CD8-positive, alpha-beta memory T cell (primary cell): ENCODE measurements around the gene BZW2. TPM values are rescaled to one million over a fixed set of nuclear protein-coding genes. Genes with fewer than 3 reads are reported as not detected.
A peak's percentile ranks its signal among the peaks of the same experiment; 100 is the strongest.

Experiments
- CTCF ChIA-PET: fragments of 350-600 bp; sonication (Branson Sonifier 250); formaldehyde crosslinking; loops from one replicate; lab custom pipeline; 2021; ENCODE audit warnings: antibody characterized with exemption; lab: Charles Lee
- POLR2A ChIA-PET: fragments of 350-600 bp; sonication (Branson Sonifier 250); formaldehyde crosslinking; loops from one replicate; lab custom pipeline; 2021; ENCODE audit warnings: antibody characterized with exemption; lab: Charles Lee
- DNase-seq, 5 donors: peaks; one replicate each; pipeline versions ENCODE4 v3.0.0 to v3.0.0-alpha.2; 2020 to 2022; ENCODE audit warnings: mixed read lengths in 1 of 5
- H3K27ac ChIP-seq: one replicate; pipeline ENCODE4 v1.7.0; 2013; ENCODE audit warnings: low read depth, mild to moderate bottlenecking, low read length, moderate library complexity
- H3K27me3 ChIP-seq: 2 replicates; pipeline ENCODE4 v1.7.0; 2013; ENCODE audit warnings: low read length, mild to moderate bottlenecking; ENCODE audit not compliant: insufficient read depth, poor library complexity, severe bottlenecking
- H3K36me3 ChIP-seq: 2 replicates; pipeline ENCODE4 v1.7.0; 2013; ENCODE audit warnings: mild to moderate bottlenecking, low read length, moderate library complexity; ENCODE audit not compliant: insufficient read depth
- H3K4me1 ChIP-seq: 2 replicates; pipeline ENCODE4 v1.7.0; 2013; ENCODE audit warnings: mild to moderate bottlenecking, low read length, moderate library complexity; ENCODE audit not compliant: insufficient read depth
- H3K4me3 ChIP-seq: 2 replicates; pipeline ENCODE4 v1.7.0; 2013; ENCODE audit warnings: mild to moderate bottlenecking, low read length
- H3K9me3 ChIP-seq: 2 replicates; pipeline ENCODE4 v1.7.0; 2013; ENCODE audit warnings: mild to moderate bottlenecking, low read length
- H3K27ac Mint-ChIP-seq, 8 donors: one replicate each; pipeline ENCODE4 v1.8.0; 2020 to 2021; ENCODE audit warnings: mixed read lengths in 8 of 8, mild to moderate bottlenecking in 6 of 8, inconsistent platforms in 3 of 8, moderate library complexity in 3 of 8
- H3K27me3 Mint-ChIP-seq, 2 donors: one replicate each; pipeline ENCODE4 v1.8.0; 2020 to 2021; ENCODE audit warnings: mixed read lengths in 2 of 2, mild to moderate bottlenecking in 1 of 2, moderate library complexity in 1 of 2
- H3K36me3 Mint-ChIP-seq, 3 donors: one replicate each; pipeline ENCODE4 v1.8.0; 2020 to 2021; ENCODE audit warnings: mixed read lengths in 3 of 3, inconsistent platforms in 1 of 3, mild to moderate bottlenecking in 1 of 3
- H3K4me1 Mint-ChIP-seq, 3 donors: one replicate each; pipeline ENCODE4 v1.8.0; 2020 to 2021; ENCODE audit warnings: mixed read lengths in 3 of 3, inconsistent platforms in 1 of 3, mild to moderate bottlenecking in 1 of 3
- H3K4me3 Mint-ChIP-seq, 7 donors: one replicate each; pipeline ENCODE4 v1.8.0; 2020 to 2021; ENCODE audit warnings: mixed read lengths in 7 of 7, mild to moderate bottlenecking in 6 of 7, moderate library complexity in 4 of 7, inconsistent platforms in 2 of 7
- H3K9me3 Mint-ChIP-seq, 5 donors: one replicate each; pipeline ENCODE4 v1.8.0; 2020 to 2022; ENCODE audit warnings: mixed read lengths in 5 of 5, mild to moderate bottlenecking in 3 of 5, moderate library complexity in 2 of 5, inconsistent platforms in 1 of 5
- polyA plus RNA-seq: library from polyadenylated mRNA; unstranded; fragments of 300-500 nt; fragmentation: Illumina TruSeq; gene quantifications from one replicate; pipeline ENCODE4 v1.2.3, GENCODE V29; 2021
- total RNA-seq, 2 experiments: library from RNA; stranded (reverse); gene quantifications; one replicate each; pipeline ENCODE4 v1.2.3, GENCODE V29; 2021

The BZW2 gene
- total and polyA plus RNA-seq, 3 experiments from 2014 or later: 52.9 to 136 (median 128) TPM

- POLR2A ChIA-PET: no interaction called here
- H3K4me1 Mint-ChIP-seq: no peaks in the 10 kb centered on the region
- no peaks in the 10 kb centered on the region for H3K4me1 ChIP-seq
- CTCF ChIA-PET: no interaction called here
- H3K9me3 ChIP-seq: no peaks in the 10 kb centered on the region
- H3K27ac Mint-ChIP-seq: peak overlapping the region in 1 of 8 donors; percentile 62
- no peak overlapping the region for H3K27ac ChIP-seq
- no peak overlapping the region for H3K4me3 ChIP-seq
- H3K4me3 Mint-ChIP-seq: no peak overlapping the region
- H3K9me3 Mint-ChIP-seq: no peaks in the 10 kb centered on the region
- H3K36me3 ChIP-seq: peaks cover 18% of the 10 kb centered on the region
- H3K27me3 ChIP-seq: no peaks in the 10 kb centered on the region
- peaks cover 3 to 70% (median 25%) of the 10 kb centered on the region in 3 donors for H3K36me3 Mint-ChIP-seq
- DNase-seq: no peak
- no peaks in the 10 kb centered on the region for H3K27me3 Mint-ChIP-seq
These were observed 34.3 kb upstream of the BZW2 start for GRCh38 chr7:16611711-16612110.

GRCh38 chr7:16615228-16615627 is 30.8 kb upstream of the BZW2 start:
- Histone ChIP-seq H3K36me3 (peaks cover 18% of the 10 kb centered on the region), H3K4me3 (no peak overlapping the region), H3K9me3 (no peaks in the 10 kb centered on the region), H3K4me1 (no peaks in the 10 kb centered on the region), H3K27ac (no peak overlapping the region), H3K27me3 (no peaks in the 10 kb centered on the region)
- ChIA-PET POLR2A (no interaction called here), CTCF (no interaction called here)
- DNase-seq: no peak
- H3K4me3 Mint-ChIP-seq: no peak overlapping the region
- H3K27me3 Mint-ChIP-seq: no peaks in the 10 kb centered on the region
- peaks cover 12 to 69% (median 28%) of the 10 kb centered on the region in 3 donors for H3K36me3 Mint-ChIP-seq
- H3K27ac Mint-ChIP-seq: no peak overlapping the region
- H3K9me3 Mint-ChIP-seq: no peaks in the 10 kb centered on the region
- peaks cover 0 to 8% (median 5%) of the 10 kb centered on the region in 3 donors for H3K4me1 Mint-ChIP-seq

- Mint-ChIP-seq H3K27me3 (no peaks in the 10 kb centered on the region), H3K4me3 (no peak overlapping the region), H3K27ac (no peak overlapping the region), H3K36me3 (peaks cover 9 to 65% (median 30%) of the 10 kb centered on the region in 3 donors), H3K9me3 (no peaks in the 10 kb centered on the region), H3K4me1 (peaks cover 0 to 8% (median 5%) of the 10 kb centered on the region in 3 donors)
- peaks cover 18% of the 10 kb centered on the region for H3K36me3 ChIP-seq
- no peak overlapping the region for H3K27ac ChIP-seq
- ChIA-PET CTCF (no interaction called here), POLR2A (no interaction called here)
- no peak for DNase-seq
- no peaks in the 10 kb centered on the region for H3K4me1 ChIP-seq
- H3K27me3 ChIP-seq: no peaks in the 10 kb centered on the region
- H3K4me3 ChIP-seq: no peak overlapping the region
- no peaks in the 10 kb centered on the region for H3K9me3 ChIP-seq
These were observed 29.9 kb upstream of the BZW2 start for GRCh38 chr7:16616122-16616521.

GRCh38 chr7:16616542-16616941 is 29.4 kb upstream of the BZW2 start:
- H3K4me3 Mint-ChIP-seq: no peak overlapping the region
- CTCF ChIA-PET: no interaction called here
- H3K4me1 ChIP-seq: no peaks in the 10 kb centered on the region

GRCh38 chr7:16619979-16620408 is 26.0 kb upstream of the BZW2 start:
- H3K27me3 ChIP-seq: no peaks in the 10 kb centered on the region
- Mint-ChIP-seq H3K36me3 (peaks cover 18 to 73% (median 36%) of the 10 kb centered on the region in 3 donors), H3K4me3 (no peak overlapping the region), H3K27ac (peak overlapping the region in 2 of 8 donors; percentile 5 to 31), H3K27me3 (no peaks in the 10 kb centered on the region), H3K9me3 (no peaks in the 10 kb centered on the region), H3K4me1 (peaks cover 0 to 8% (median 5%) of the 10 kb centered on the region in 3 donors)
- ChIA-PET POLR2A (no interaction called here), CTCF (no interaction called here)
- no peak overlapping the region for H3K27ac ChIP-seq
- no peaks in the 10 kb centered on the region for H3K9me3 ChIP-seq
- H3K4me3 ChIP-seq: no peak overlapping the region
- DNase-seq: no peak
- H3K4me1 ChIP-seq: no peaks in the 10 kb centered on the region
- H3K36me3 ChIP-seq: peaks cover 8% of the 10 kb centered on the region

More at GRCh38 chr7:16616542-16616941, 29.4 kb upstream of the BZW2 start:
- POLR2A ChIA-PET: no interaction called here
- no peak for DNase-seq
- H3K9me3 ChIP-seq: no peaks in the 10 kb centered on the region
- H3K36me3 Mint-ChIP-seq: peaks cover 9 to 69% (median 33%) of the 10 kb centered on the region in 3 donors
- no peak overlapping the region for H3K27ac ChIP-seq
- no peak overlapping the region for H3K4me3 ChIP-seq
- H3K36me3 ChIP-seq: peaks cover 18% of the 10 kb centered on the region
- no peaks in the 10 kb centered on the region for H3K27me3 ChIP-seq
- no peaks in the 10 kb centered on the region for H3K9me3 Mint-ChIP-seq
- H3K27me3 Mint-ChIP-seq: no peaks in the 10 kb centered on the region
- H3K27ac Mint-ChIP-seq: no peak overlapping the region
- H3K4me1 Mint-ChIP-seq: peaks cover 0 to 8% (median 5%) of the 10 kb centered on the region in 3 donors

GRCh38 chr7:16626388-16626787 is 19.6 kb upstream of the BZW2 start:
- Mint-ChIP-seq H3K36me3 (peaks cover 9 to 68% (median 16%) of the 10 kb centered on the region in 3 donors), H3K9me3 (no peaks in the 10 kb centered on the region), H3K27me3 (no peaks in the 10 kb centered on the region), H3K4me3 (no peak overlapping the region), H3K4me1 (peaks cover 0 to 7% (median 0%) of the 10 kb centered on the region in 3 donors), H3K27ac (no peak overlapping the region)
- no peak for DNase-seq
- Histone ChIP-seq H3K27me3 (no peaks in the 10 kb centered on the region), H3K4me3 (no peak overlapping the region), H3K27ac (no peak overlapping the region), H3K36me3 (no peaks in the 10 kb centered on the region), H3K4me1 (no peaks in the 10 kb centered on the region), H3K9me3 (no peaks in the 10 kb centered on the region)
- POLR2A ChIA-PET: no interaction called here
- CTCF ChIA-PET: no interaction called here

GRCh38 chr7:16627236-16627635 is 18.7 kb upstream of the BZW2 start:
- ChIA-PET CTCF (interaction anchor here (1.5 kb wide), 1 partner anchor 9 kb away, joined by 4 read pairs; no protein-coding TSS in a partner anchor), POLR2A (no interaction called here)
- H3K4me1 ChIP-seq: no peaks in the 10 kb centered on the region
- H3K4me3 ChIP-seq: no peak overlapping the region
- no peak for DNase-seq
- H3K36me3 ChIP-seq: no peaks in the 10 kb centered on the region
- no peak overlapping the region for H3K27ac ChIP-seq
- no peaks in the 10 kb centered on the region for H3K9me3 Mint-ChIP-seq
- H3K4me3 Mint-ChIP-seq: no peak overlapping the region
- H3K9me3 ChIP-seq: no peaks in the 10 kb centered on the region
- H3K36me3 Mint-ChIP-seq: peaks cover 9 to 63% (median 16%) of the 10 kb centered on the region in 3 donors
- H3K27ac Mint-ChIP-seq: no peak overlapping the region
- peaks cover 0 to 7% (median 0%) of the 10 kb centered on the region in 3 donors for H3K4me1 Mint-ChIP-seq
- H3K27me3 Mint-ChIP-seq: no peaks in the 10 kb centered on the region
- no peaks in the 10 kb centered on the region for H3K27me3 ChIP-seq

- no peak for DNase-seq
- no peaks in the 10 kb centered on the region for H3K9me3 ChIP-seq
- peaks cover 4% of the 10 kb centered on the region for H3K36me3 ChIP-seq
- POLR2A ChIA-PET: no interaction called here
- Mint-ChIP-seq H3K27me3 (no peaks in the 10 kb centered on the region), H3K36me3 (peaks cover 11 to 48% (median 16%) of the 10 kb centered on the region in 3 donors), H3K4me1 (peaks cover 0 to 14% (median 5%) of the 10 kb centered on the region in 3 donors), H3K27ac (peak overlapping the region in 1 of 8 donors; percentile 0), H3K4me3 (no peak overlapping the region), H3K9me3 (no peaks in the 10 kb centered on the region)
- no peak overlapping the region for H3K4me3 ChIP-seq
- no peak overlapping the region for H3K27ac ChIP-seq
- no peaks in the 10 kb centered on the region for H3K4me1 ChIP-seq
- CTCF ChIA-PET: no interaction called here
- no peaks in the 10 kb centered on the region for H3K27me3 ChIP-seq
These were observed 15.3 kb upstream of the BZW2 start for GRCh38 chr7:16630654-16631053.
